H1 (cell line): ENCODE results near the gene MSH4. TPM values are rescaled to one million over a fixed set of nuclear protein-coding genes. Genes with fewer than 3 reads are reported as not detected.

ENCODE experiments used
- CTCF ChIA-PET: fragments of 300-600 bp; sonication (Branson Sonifier 250); formaldehyde crosslinking; loops from one replicate; lab custom pipeline; 2021; ENCODE audit not compliant: partially characterized antibody; lab: Charles Lee
- POLR2A ChIA-PET: fragments of 300-600 bp; sonication (Branson Sonifier 250); formaldehyde crosslinking; loops from one replicate; lab custom pipeline; 2021; ENCODE audit warnings: inconsistent platforms; ENCODE audit not compliant: partially characterized antibody; lab: Charles Lee
- DNase-seq, 2 experiments: peaks; one replicate each; pipeline versions ENCODE4 v3.0.0 to v3.0.0-alpha.2; 2010 to 2022; ENCODE audit warnings: low spot score in 2 of 2, low read depth in 1 of 2, mixed read lengths in 1 of 2
- FAIRE-seq: peaks from 2 replicates; lab custom pipeline; 2011; peaks lifted over from hg19 to GRCh38; lab: Jason Lieb, UNC
- H2AFZ ChIP-seq: 2 replicates; pipeline ENCODE4 v1.8.1; 2012; ENCODE audit warnings: low read length, inconsistent platforms
- H2AK5ac ChIP-seq: 2 replicates; pipeline ENCODE4 v1.6.1; 2013; ENCODE audit warnings: low read depth, low read length
- H2BK120ac ChIP-seq: replicated peaks from 2 replicates; pipeline ENCODE3; 2013; ENCODE audit warnings: low read depth, low read length, inconsistent platforms
- H2BK12ac ChIP-seq: 2 replicates; pipeline ENCODE4 v1.6.1; 2013; ENCODE audit warnings: low read depth, low read length
- H2BK15ac ChIP-seq: 2 replicates; pipeline ENCODE4 v1.6.1; 2013; ENCODE audit warnings: low read length
- H2BK20ac ChIP-seq: 2 replicates; pipeline ENCODE4 v1.6.1; 2013; ENCODE audit warnings: low read length
- H2BK5ac ChIP-seq: 2 replicates; pipeline ENCODE4 v1.6.1; 2013; ENCODE audit warnings: low read depth, low read length
- H3K14ac ChIP-seq: 2 replicates; pipeline ENCODE4 v1.6.1; 2013; ENCODE audit warnings: inconsistent platforms; ENCODE audit not compliant: insufficient read length
- H3K18ac ChIP-seq: 2 replicates; pipeline ENCODE4 v1.6.1; 2013; ENCODE audit warnings: low read length; ENCODE audit errors: extremely low read depth
- H3K23ac ChIP-seq: 2 replicates; pipeline ENCODE4 v1.6.1; 2013; ENCODE audit warnings: inconsistent platforms; ENCODE audit not compliant: insufficient read length
- H3K23me2 ChIP-seq: 2 replicates; pipeline ENCODE4 v1.6.1; 2013; ENCODE audit warnings: low read depth, low read length
- H3K27ac ChIP-seq: 2 replicates; pipeline ENCODE4 v1.6.1; 2011; ENCODE audit warnings: low read depth, low read length, inconsistent platforms
- H3K27me3 ChIP-seq, 4 experiments: replicated peaks in 1 of 4; 1 replicate in 1 of 4; 2 replicates in 3 of 4; pipeline versions ENCODE4 v1.6.1 to v1.8.1; 2011 to 2013; ENCODE audit warnings: low read length in 3 of 4, mild to moderate bottlenecking in 3 of 4, inconsistent platforms in 2 of 4, mixed read lengths in 2 of 4, moderate library complexity in 1 of 4; ENCODE audit not compliant: control insufficient read depth in 3 of 4, insufficient read depth in 3 of 4; ENCODE audit errors: extremely low read depth in 1 of 4
- H3K36me3 ChIP-seq, 4 experiments: 2 replicates each; pipeline versions ENCODE4 v1.6.1 to v1.8.1; 2011 to 2013; ENCODE audit warnings: mild to moderate bottlenecking in 4 of 4, low read length in 3 of 4, moderate library complexity in 2 of 4, control low read depth in 1 of 4, inconsistent platforms in 1 of 4; ENCODE audit not compliant: insufficient read depth in 4 of 4, control insufficient read depth in 2 of 4
- H3K4ac ChIP-seq: replicated peaks from 2 replicates; pipeline ENCODE3; 2013; ENCODE audit warnings: low read length, low read depth, mixed read lengths, inconsistent platforms; ENCODE audit not compliant: insufficient read length
- H3K4me1 ChIP-seq, 4 experiments: replicated peaks in 1 of 4; 1 replicate in 1 of 4; 2 replicates in 3 of 4; pipeline versions ENCODE4 v1.6.1 to v1.8.1; 2011 to 2013; ENCODE audit warnings: low read length in 3 of 4, inconsistent platforms in 2 of 4, mixed read lengths in 1 of 4; ENCODE audit not compliant: insufficient read depth in 4 of 4, control insufficient read depth in 3 of 4
- H3K4me2 ChIP-seq, 2 experiments: 2 replicates each; pipeline versions ENCODE4 v1.6.1 to v1.8.1; 2011 to 2013; ENCODE audit warnings: low read depth in 2 of 2, low read length in 2 of 2, control low read depth in 1 of 2, inconsistent platforms in 1 of 2, mild to moderate bottlenecking in 1 of 2; ENCODE audit not compliant: insufficient read depth in 1 of 2
- H3K4me3 ChIP-seq, 4 experiments: fragments of 200-600, 300-600 bp in 1 of 4; sonication (generic), shearing (Covaris generic), sonication (Bioruptor Twin) in 1 of 4; 2 replicates each; pipeline versions ENCODE4 v1.5.1 to v1.8.1; 2011 to 2016; ENCODE audit warnings: low read length in 4 of 4, low read depth in 3 of 4, control low read depth in 2 of 4, inconsistent platforms in 2 of 4, mild to moderate bottlenecking in 2 of 4, mixed read lengths in 1 of 4, moderate library complexity in 1 of 4; ENCODE audit not compliant: insufficient read depth in 2 of 4; ENCODE audit errors: extremely low read depth in 1 of 4
- H3K56ac ChIP-seq: replicated peaks from 2 replicates; pipeline ENCODE3; 2013; ENCODE audit warnings: low read depth, mild to moderate bottlenecking, mixed read lengths, low read length, inconsistent platforms; ENCODE audit not compliant: insufficient read length
- H3K79me1 ChIP-seq: 2 replicates; pipeline ENCODE4 v1.6.1; 2013; ENCODE audit warnings: low read depth, low read length, control low read depth
- H3K79me2 ChIP-seq, 2 experiments: 2 replicates each; pipeline versions ENCODE4 v1.6.1 to v1.8.1; 2012 to 2013; ENCODE audit warnings: low read length in 2 of 2, mild to moderate bottlenecking in 2 of 2, inconsistent platforms in 1 of 2; ENCODE audit not compliant: insufficient read depth in 2 of 2, control insufficient read depth in 1 of 2
- H3K9ac ChIP-seq, 4 experiments: replicated peaks in 1 of 4; 1 replicate in 1 of 4; 2 replicates in 3 of 4; pipeline versions ENCODE4 v1.6.1 to v1.8.1; 2011 to 2013; ENCODE audit warnings: low read depth in 3 of 4, low read length in 3 of 4, control low read depth in 2 of 4, mild to moderate bottlenecking in 2 of 4, moderate library complexity in 2 of 4, inconsistent platforms in 1 of 4; ENCODE audit errors: extremely low read depth in 1 of 4
- H3K9me3 ChIP-seq, 2 experiments: 2 replicates each; pipeline versions ENCODE4 v1.6.1 to v1.8.1; 2012 to 2013; ENCODE audit warnings: mild to moderate bottlenecking in 2 of 2, moderate library complexity in 2 of 2, control low read depth in 1 of 2, inconsistent platforms in 1 of 2, low read depth in 1 of 2, low read length in 1 of 2, mixed read lengths in 1 of 2; ENCODE audit not compliant: insufficient read depth in 2 of 2
- H4K20me1 ChIP-seq, 2 experiments: replicated peaks in 1 of 2; 2 replicates each; pipeline versions ENCODE3 to v1.8.1; 2011 to 2013; ENCODE audit warnings: inconsistent platforms in 2 of 2, low read length in 2 of 2, mild to moderate bottlenecking in 1 of 2; ENCODE audit not compliant: insufficient read depth in 2 of 2, control insufficient read depth in 1 of 2
- H4K5ac ChIP-seq: 2 replicates; pipeline ENCODE4 v1.6.1; 2013; ENCODE audit warnings: low read length, low read depth, mixed read lengths, inconsistent platforms; ENCODE audit not compliant: insufficient read length
- H4K8ac ChIP-seq: 2 replicates; pipeline ENCODE4 v1.8.0; 2013; ENCODE audit warnings: mild to moderate bottlenecking, moderate library complexity, low read length, inconsistent platforms; ENCODE audit not compliant: insufficient read depth; ENCODE audit errors: extremely low read depth
- H4K91ac ChIP-seq: replicated peaks from 2 replicates; pipeline ENCODE3; 2013; ENCODE audit warnings: low read length, mixed read lengths, inconsistent platforms; ENCODE audit not compliant: insufficient read length
- SP1 ChIP-seq: IDR thresholded peaks from 2 replicates; pipeline ENCODE4 v1.6.1; 2011; ENCODE audit warnings: low read depth, low read length
- ZNF274 ChIP-seq: IDR thresholded peaks from 2 replicates; pipeline ENCODE4 v1.7.0; 2012; ENCODE audit warnings: low read length, borderline replicate concordance; ENCODE audit errors: extremely low read depth
- WGBS, 2 experiments: shearing (Covaris generic) in 1 of 2; methylation state at CpG; one replicate each; pipeline versions ENCODE4 v1.1.6 to v1.1.7; 2013 to 2015; ENCODE audit warnings: low lambda C conversion rate in 2 of 2, mixed read lengths in 2 of 2, inconsistent platforms in 1 of 2, low coverage in 1 of 2, missing lambda C conversion rate in 1 of 2; ENCODE audit not compliant: insufficient replicate concordance in 2 of 2, insufficient coverage in 1 of 2, insufficient read length in 1 of 2; ENCODE audit errors: extremely low coverage in 1 of 2, missing lambda C conversion rate in 1 of 2; 5-methylcytosine and 5-hydroxymethylcytosine counted together
- polyA plus RNA-seq, 7 experiments: library from polyadenylated mRNA; depleted of rRNA in 3 of 7; stranded (reverse) in 5 of 7; unstranded in 2 of 7; fragments of >200 nt in 5 of 7; fragments of 200-250 nt in 2 of 7; gene quantifications; 1 replicate in 5 of 7; 2 replicates in 1 of 7; 4 replicates in 1 of 7; pipeline versions ENCODE4 v1.2.1 to v1.2.3, GENCODE V29; 2011 to 2013; ENCODE audit warnings: missing spikeins in 2 of 7, mixed read lengths in 2 of 7
- total RNA-seq: library from RNA; stranded (reverse); fragmentation: NEBNext Ultra II Directional; extraction: Animal tissue kit (Norgen Biotek cat#: 25700); gene quantifications from 2 replicates; pipeline ENCODE4 v1.2.1, GENCODE V29; 2021

The MSH4 gene
- total and polyA plus RNA-seq, 2 of the 8 experiments (the other 6 are each of a cell fraction or from before 2014, with no cell fraction given), result 0.03 to 0.22 TPM

DNA sequence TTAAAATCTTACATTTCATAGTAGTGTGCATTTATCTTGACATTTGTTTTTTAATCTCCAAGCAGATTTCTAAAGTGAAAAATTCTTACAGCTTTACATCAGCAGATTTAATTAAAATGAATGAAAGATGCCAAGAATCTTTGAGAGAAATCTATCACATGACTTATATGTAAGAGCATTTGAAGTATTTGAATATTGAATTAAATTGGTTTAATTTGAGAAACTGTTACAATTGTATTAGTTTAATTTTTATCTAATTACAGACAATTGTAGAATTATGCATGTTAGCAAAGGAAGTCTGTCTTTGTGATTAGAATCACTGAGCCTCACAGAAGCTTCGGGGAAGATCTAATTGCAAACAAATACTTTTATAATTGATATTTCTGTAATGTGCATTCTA lies 83.3 kb downstream of the MSH4 start:
- Histone ChIP-seq H4K5ac (no peak overlapping the region), H2AK5ac (no peak overlapping the region), H3K4ac (no peak overlapping the region), H3K4me2 (no peak overlapping the region), H2BK120ac (no peak overlapping the region), H2BK15ac (no peak overlapping the region), H3K23ac (no peak overlapping the region), H4K91ac (no peak overlapping the region), H2AFZ (no peak overlapping the region), H3K36me3 (no peaks in the 10 kb centered on the region), H3K4me3 (no peak overlapping the region), H3K27ac (no peak overlapping the region), H3K18ac (no peak overlapping the region), H3K4me1 (no peaks in the 10 kb centered on the region), H3K9me3 (no peaks in the 10 kb centered on the region), H3K79me2 (no peaks in the 10 kb centered on the region), H2BK5ac (no peak overlapping the region), H3K27me3 (no peaks in the 10 kb centered on the region), H3K56ac (no peak overlapping the region), H3K14ac (no peak overlapping the region), H3K9ac (no peak overlapping the region), H3K23me2 (peaks cover 2% of the 10 kb centered on the region; the same call in 1 of the 2 replicates), H3K79me1 (no peaks in the 10 kb centered on the region), H4K8ac (no peak overlapping the region), H4K20me1 (no peaks in the 10 kb centered on the region), H2BK12ac (no peak overlapping the region), H2BK20ac (no peak overlapping the region)
- TF ChIP-seq ZNF274 (no peak), SP1 (no peak)
- ChIA-PET POLR2A (no interaction called here), CTCF (no interaction called here)
- WGBS, 2 experiments, result 76% methylated on average over 1 of the region's 1 CpG; no CpG with 5 or more reads in 1 of the 2 experiments
- FAIRE-seq (no peak), DNase-seq (no peak)
